Left ventricle myocardium inferior (tissue), 1 donor: ENCODE results near the gene PLXNA4. TPM values are rescaled to one million over a fixed set of nuclear protein-coding genes. Genes with fewer than 3 reads are reported as not detected.

ENCODE experiments used
- DNase-seq: peaks from one replicate; pipeline ENCODE4 v3.0.0-alpha.2; 2020
- H3K27ac ChIP-seq: fragments of 200-600 bp; replicated peaks from 2 replicates; pipeline ENCODE4 v1.8.0; 2021
- H3K27me3 ChIP-seq: fragments of 200-600 bp; 2 replicates; pipeline ENCODE4 v1.8.0; 2021; ENCODE audit warnings: low read depth
- H3K36me3 ChIP-seq: fragments of 200-600 bp; 2 replicates; pipeline ENCODE4 v1.8.0; 2021
- H3K4me1 ChIP-seq: fragments of 200-600 bp; 2 replicates; pipeline ENCODE4 v1.8.0; 2021
- H3K4me3 ChIP-seq: fragments of 200-600 bp; 2 replicates; pipeline ENCODE4 v1.8.0; 2021; ENCODE audit warnings: mild to moderate bottlenecking, moderate library complexity
- H3K9me3 ChIP-seq: fragments of 200-600 bp; replicated peaks from 2 replicates; pipeline ENCODE4 v1.8.0; 2021
- intact Hi-C: fragments of 100-400 bp; cut with micrococcal nuclease; formaldehyde crosslinking; loops from one replicate; pipeline ENCODE4 v1.11.0; 2022
- total RNA-seq: library from RNA; stranded (reverse); fragmentation: NEBNext Ultra II Directional; extraction: Animal tissue kit (Norgen Biotek cat#: 25700); gene quantifications from one replicate; pipeline ENCODE4 v1.2.1, GENCODE V29; 2021
- TF ChIP-seq, protein P1 (sequence below): fragments of 200-600 bp; IDR thresholded peaks from 2 replicates; pipeline ENCODE4 v1.8.0; 2021; ENCODE audit warnings: antibody characterized with exemption, mild to moderate bottlenecking, borderline replicate concordance
- donor health status: DM: no; HTN: yes; CAD: no; lungs with severe emphysema.

PLXNA4 gene
- total RNA-seq, 1 donor from 2014 or later, result 18.1 TPM

DNA sequence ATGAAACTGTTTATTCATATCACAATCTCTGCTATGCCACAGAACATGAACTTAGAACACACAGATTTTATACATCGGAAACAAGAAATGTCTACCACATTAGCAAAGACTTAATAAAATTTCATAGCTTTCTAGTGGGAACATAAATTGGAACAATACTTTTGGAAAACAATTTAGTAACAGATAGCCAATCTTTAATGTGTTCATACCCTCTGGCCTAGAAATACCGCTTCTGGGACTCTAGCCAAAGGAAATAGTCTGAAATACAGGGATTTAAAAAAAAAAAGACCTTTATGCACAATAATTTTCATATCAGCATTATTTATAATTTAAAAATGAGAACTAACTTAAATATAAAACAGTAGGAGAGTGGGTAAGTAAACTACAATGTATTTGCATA, 168.5 kb downstream of the PLXNA4 start:
- H3K27me3 ChIP-seq, result no peaks in the 10 kb centered on the region
- no peak for DNase-seq
- H3K4me1 ChIP-seq, result peaks cover 45% of the 10 kb centered on the region
- intact Hi-C loops, result no loop called here
- TF ChIP-seq, protein P1, sequence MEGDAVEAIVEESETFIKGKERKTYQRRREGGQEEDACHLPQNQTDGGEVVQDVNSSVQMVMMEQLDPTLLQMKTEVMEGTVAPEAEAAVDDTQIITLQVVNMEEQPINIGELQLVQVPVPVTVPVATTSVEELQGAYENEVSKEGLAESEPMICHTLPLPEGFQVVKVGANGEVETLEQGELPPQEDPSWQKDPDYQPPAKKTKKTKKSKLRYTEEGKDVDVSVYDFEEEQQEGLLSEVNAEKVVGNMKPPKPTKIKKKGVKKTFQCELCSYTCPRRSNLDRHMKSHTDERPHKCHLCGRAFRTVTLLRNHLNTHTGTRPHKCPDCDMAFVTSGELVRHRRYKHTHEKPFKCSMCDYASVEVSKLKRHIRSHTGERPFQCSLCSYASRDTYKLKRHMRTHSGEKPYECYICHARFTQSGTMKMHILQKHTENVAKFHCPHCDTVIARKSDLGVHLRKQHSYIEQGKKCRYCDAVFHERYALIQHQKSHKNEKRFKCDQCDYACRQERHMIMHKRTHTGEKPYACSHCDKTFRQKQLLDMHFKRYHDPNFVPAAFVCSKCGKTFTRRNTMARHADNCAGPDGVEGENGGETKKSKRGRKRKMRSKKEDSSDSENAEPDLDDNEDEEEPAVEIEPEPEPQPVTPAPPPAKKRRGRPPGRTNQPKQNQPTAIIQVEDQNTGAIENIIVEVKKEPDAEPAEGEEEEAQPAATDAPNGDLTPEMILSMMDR, result no peak
- H3K9me3 ChIP-seq, result no peaks in the 10 kb centered on the region
- no peak overlapping the region for H3K27ac ChIP-seq
- no peaks in the 10 kb centered on the region for H3K36me3 ChIP-seq
- no peak overlapping the region for H3K4me3 ChIP-seq

DNA sequence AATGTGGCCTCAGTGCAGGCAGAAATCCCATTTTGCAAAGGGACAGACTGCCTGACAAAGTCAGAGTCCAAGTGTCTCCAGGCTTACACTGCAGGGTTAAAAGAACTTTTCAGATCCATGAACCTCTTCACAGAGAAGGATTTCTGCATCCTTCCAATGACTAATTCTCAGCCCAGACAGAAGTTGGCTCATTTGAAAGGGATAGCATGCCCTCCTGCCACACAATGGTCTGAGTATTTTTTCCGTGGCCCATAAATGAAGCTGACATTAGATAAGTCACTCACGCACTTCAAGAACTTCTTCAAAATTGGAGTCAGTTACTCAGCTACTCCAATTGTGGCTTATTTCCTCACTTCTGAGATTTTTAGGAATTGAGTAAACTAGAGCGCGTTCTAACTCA, 170.2 kb downstream of the PLXNA4 start:
- H3K9me3 ChIP-seq, result no peaks in the 10 kb centered on the region
- intact Hi-C loops, result no loop called here
- DNase-seq, result no peak
- TF ChIP-seq, protein P1, result no peak
- no peaks in the 10 kb centered on the region for H3K36me3 ChIP-seq
- no peaks in the 10 kb centered on the region for H3K27me3 ChIP-seq
- H3K4me1 ChIP-seq, result peaks cover 50% of the 10 kb centered on the region
- H3K4me3 ChIP-seq, result no peak overlapping the region
- H3K27ac ChIP-seq, result no peak overlapping the region

DNA sequence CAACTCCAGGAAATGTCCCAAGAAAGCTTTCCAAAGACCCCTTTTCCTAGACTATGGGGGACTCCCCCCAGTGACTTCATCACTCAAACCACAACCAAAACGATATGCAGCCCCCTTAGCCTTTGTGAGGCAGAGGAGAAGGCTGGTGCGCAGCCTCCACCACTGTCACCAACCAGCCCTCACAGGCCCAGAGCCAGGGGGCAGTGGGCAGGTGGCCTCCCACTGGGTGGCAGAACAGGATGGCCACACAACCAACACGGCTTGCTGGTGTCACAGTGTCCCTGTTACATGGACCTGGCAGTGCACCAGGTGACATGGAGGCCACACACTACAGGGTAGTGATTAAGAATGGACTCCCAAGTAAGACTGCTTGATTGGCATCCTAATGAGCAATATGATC, 172.0 kb downstream of the PLXNA4 start:
- Histone ChIP-seq H3K9me3 (no peaks in the 10 kb centered on the region), H3K36me3 (no peaks in the 10 kb centered on the region), H3K27ac (no peak overlapping the region), H3K4me1 (peaks cover 56% of the 10 kb centered on the region), H3K4me3 (no peak overlapping the region), H3K27me3 (no peaks in the 10 kb centered on the region)
- no peak for DNase-seq
- intact Hi-C loops, result no loop called here
- TF ChIP-seq, protein P1, result no peak

DNA sequence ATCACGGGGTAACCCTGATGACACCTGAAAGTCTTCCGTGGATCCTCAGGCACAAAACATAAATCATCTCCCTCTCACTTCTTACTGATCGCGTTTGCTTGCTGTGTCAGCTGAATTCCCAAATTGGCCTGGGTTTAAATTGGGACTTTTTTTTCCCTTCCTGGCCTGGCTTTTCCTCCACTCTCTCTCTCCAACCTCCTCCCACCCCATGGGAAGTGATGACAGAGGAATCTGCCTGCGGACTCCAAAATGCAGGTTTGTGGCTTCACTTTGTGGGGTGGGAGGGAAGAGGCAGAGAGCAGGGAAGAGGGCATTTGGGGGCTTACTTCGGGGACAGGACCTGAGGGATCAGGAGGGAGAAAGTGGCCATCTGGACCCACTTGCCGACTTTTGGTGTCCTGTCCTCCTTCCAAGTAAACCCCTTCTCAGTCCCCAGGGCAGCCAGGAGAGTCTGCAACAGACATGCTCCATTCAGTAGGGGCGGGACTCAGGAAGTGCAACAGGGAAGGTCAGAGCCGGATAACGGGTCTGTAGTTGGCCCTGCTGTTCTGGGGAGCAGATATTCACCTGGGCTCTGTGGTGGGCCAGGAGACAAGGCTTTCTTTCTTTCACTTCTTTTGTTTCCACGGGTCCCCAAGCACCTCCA, 172.7 kb downstream of the PLXNA4 start:
- Histone ChIP-seq H3K9me3 (no peaks in the 10 kb centered on the region), H3K36me3 (no peaks in the 10 kb centered on the region), H3K27ac (peak overlapping the region; percentile 83), H3K4me3 (no peak overlapping the region), H3K27me3 (no peaks in the 10 kb centered on the region), H3K4me1 (peaks cover 62% of the 10 kb centered on the region)
- TF ChIP-seq, protein P1, result no peak
- DNase-seq, result no peak
- intact Hi-C loops, result no loop called here

DNA sequence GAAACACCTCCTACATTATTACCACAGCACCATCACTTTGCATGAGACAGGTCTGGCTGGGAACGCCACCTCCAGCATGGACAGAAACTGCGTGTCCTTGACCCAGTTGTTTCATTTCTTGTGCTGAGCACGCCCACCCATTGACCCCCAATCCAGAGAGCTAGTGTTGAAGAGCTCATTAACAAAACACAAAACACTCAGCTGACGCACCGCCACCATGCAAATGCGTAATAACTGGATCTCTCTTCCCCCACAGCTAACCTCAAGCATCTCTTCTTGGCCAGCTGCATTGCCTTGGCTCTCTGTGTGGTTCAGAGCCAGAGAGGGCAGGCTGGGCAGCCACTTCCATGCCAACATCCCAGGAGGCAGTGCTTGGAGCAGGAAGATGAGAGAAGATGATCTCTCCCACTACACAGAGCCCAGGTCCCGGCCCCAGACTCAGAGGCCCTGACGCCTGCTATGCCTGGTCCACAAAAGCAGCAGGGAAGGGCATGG, 173.5 kb downstream of the PLXNA4 start:
- Histone ChIP-seq H3K36me3 (no peaks in the 10 kb centered on the region), H3K4me3 (peak overlapping the region; percentile 35), H3K9me3 (no peaks in the 10 kb centered on the region), H3K4me1 (peaks cover 70% of the 10 kb centered on the region), H3K27me3 (no peaks in the 10 kb centered on the region), H3K27ac (peak overlapping the region; percentile 83)
- TF ChIP-seq, protein P1, result no peak
- no peak for DNase-seq
- intact Hi-C loops, result no loop called here
